HTR-8/SVneo (cell line): ENCODE results near the gene FOXO6.

Experiments
- DNase-seq: peaks from one replicate; pipeline ENCODE4 v3.0.0; 2011; ENCODE audit warnings: low spot score, mixed read lengths; ENCODE audit not compliant: insufficient read length
- FAIRE-seq: peaks from 2 replicates; lab custom pipeline; 2011; peaks lifted over from hg19 to GRCh38; lab: Jason Lieb, UNC

The FOXO6 gene

GRCh38 chr1:41396084-41396483 lies 34.9 kb downstream of the FOXO6 start:
- DNase-seq (no peak), FAIRE-seq (no peak)

- FAIRE-seq (no peak), DNase-seq (no peak)
Observed at GRCh38 chr1:41397020-41397419, 35.8 kb downstream of the FOXO6 start.

- FAIRE-seq (no peak), DNase-seq (no peak)
Observed at GRCh38 chr1:41397753-41398330, 36.6 kb downstream of the FOXO6 start.

GRCh38 chr1:41399145-41399795 lies 38.0 kb downstream of the FOXO6 start:
- FAIRE-seq: no peak
- DNase-seq: no peak

GRCh38 chr1:41400225-41400624 lies 39.0 kb downstream of the FOXO6 start:
- FAIRE-seq: no peak
- no peak for DNase-seq

GRCh38 chr1:41401899-41402298 lies 40.7 kb downstream of the FOXO6 start:
- FAIRE-seq: no peak

GRCh38 chr1:41404308-41404761 lies 43.1 kb downstream of the FOXO6 start:
- peak; percentile 76 for FAIRE-seq
- peak; percentile 77 for DNase-seq

More at GRCh38 chr1:41401899-41402298, 40.7 kb downstream of the FOXO6 start:
- DNase-seq: no peak

GRCh38 chr1:41407664-41408252 lies 46.5 kb downstream of the FOXO6 start:
- DNase-seq (no peak), FAIRE-seq (no peak)

- DNase-seq (no peak), FAIRE-seq (no peak)
Observed at GRCh38 chr1:41408691-41409090, 47.5 kb downstream of the FOXO6 start.

GRCh38 chr1:41409825-41410224 lies 48.6 kb downstream of the FOXO6 start:
- DNase-seq (no peak), FAIRE-seq (no peak)

GRCh38 chr1:41410462-41410861 lies 49.2 kb downstream of the FOXO6 start:
- FAIRE-seq (no peak), DNase-seq (no peak)

GRCh38 chr1:41411229-41411628 lies 50.0 kb downstream of the FOXO6 start:
- peak; percentile 23 for FAIRE-seq
- no peak for DNase-seq

GRCh38 chr1:41412748-41413147 lies 51.5 kb downstream of the FOXO6 start:
- FAIRE-seq (peak; percentile 49), DNase-seq (no peak)

- peak; percentile 79 for FAIRE-seq
- no peak for DNase-seq
Observed at GRCh38 chr1:41413748-41414281, 52.6 kb downstream of the FOXO6 start.

GRCh38 chr1:41414296-41414695 lies 53.1 kb downstream of the FOXO6 start:
- no peak for DNase-seq

GRCh38 chr1:41414716-41415306 lies 53.6 kb downstream of the FOXO6 start:
- FAIRE-seq: no peak

More at GRCh38 chr1:41414296-41414695, 53.1 kb downstream of the FOXO6 start:
- no peak for FAIRE-seq

GRCh38 chr1:41416081-41416480 lies 54.8 kb downstream of the FOXO6 start:
- FAIRE-seq: no peak
- DNase-seq: no peak

More at GRCh38 chr1:41414716-41415306, 53.6 kb downstream of the FOXO6 start:
- DNase-seq: peak; percentile 53

- FAIRE-seq (peak; percentile 93), DNase-seq (peak; percentile 83)
Observed at GRCh38 chr1:41416552-41417334, 55.5 kb downstream of the FOXO6 start.

- FAIRE-seq: no peak
- DNase-seq: no peak
Observed at GRCh38 chr1:41417335-41417682, 56.1 kb downstream of the FOXO6 start.

GRCh38 chr1:41417746-41418145 lies 56.5 kb downstream of the FOXO6 start:
- FAIRE-seq: peak; percentile 60
- no peak for DNase-seq
